ENCODE measurements around the gene RHBG.

RHBG gene

GRCh38 chr1:156428746-156429288 is 59.8 kb downstream of the RHBG start:
- DNase-seq (ENCODE audit: low spot score), result no peak
- no peak for TF ChIP-seq CTCF (IDR thresholded peaks at IDR 0.05; ENCODE audit: borderline replicate concordance, control extremely low read depth, extremely low read depth, insufficient read depth, missing control alignments)
- in situ Hi-C loops (cut with MboI; ENCODE audit: low sequenced_read_pairs, unreplicated experiment), result no loop called here

- in situ Hi-C loops (cut with MboI; ENCODE audit: low sequenced_read_pairs, unreplicated experiment), result no loop called here
- DNase-seq (ENCODE audit: low spot score), result no peak
- TF ChIP-seq CTCF (IDR thresholded peaks at IDR 0.05; ENCODE audit: borderline replicate concordance, control extremely low read depth, extremely low read depth, insufficient read depth, missing control alignments), result no peak
Measured at GRCh38 chr1:156429313-156430060, 60.5 kb downstream of the RHBG start.

GRCh38 chr1:156430303-156430702 is 61.3 kb downstream of the RHBG start:
- DNase-seq (ENCODE audit: low spot score), result no peak
- no peak for TF ChIP-seq CTCF (IDR thresholded peaks at IDR 0.05; ENCODE audit: borderline replicate concordance, control extremely low read depth, extremely low read depth, insufficient read depth, missing control alignments)
- in situ Hi-C loops (cut with MboI; ENCODE audit: low sequenced_read_pairs, unreplicated experiment), result no loop called here

- TF ChIP-seq CTCF (IDR thresholded peaks at IDR 0.05; ENCODE audit: borderline replicate concordance, control extremely low read depth, extremely low read depth, insufficient read depth, missing control alignments), result no peak
- DNase-seq (ENCODE audit: low spot score), result no peak
- in situ Hi-C loops (cut with MboI; ENCODE audit: low sequenced_read_pairs, unreplicated experiment), result no loop called here
Measured at GRCh38 chr1:156430866-156431265, 61.9 kb downstream of the RHBG start.

GRCh38 chr1:156431366-156431765 is 62.4 kb downstream of the RHBG start:
- DNase-seq (ENCODE audit: low spot score), result no peak
- in situ Hi-C loops (cut with MboI; ENCODE audit: low sequenced_read_pairs, unreplicated experiment), result no loop called here
- no peak for TF ChIP-seq CTCF (IDR thresholded peaks at IDR 0.05; ENCODE audit: borderline replicate concordance, control extremely low read depth, extremely low read depth, insufficient read depth, missing control alignments)

- in situ Hi-C loops (cut with MboI; ENCODE audit: low sequenced_read_pairs, unreplicated experiment), result no loop called here
- no peak for TF ChIP-seq CTCF (IDR thresholded peaks at IDR 0.05; ENCODE audit: borderline replicate concordance, control extremely low read depth, extremely low read depth, insufficient read depth, missing control alignments)
- DNase-seq (ENCODE audit: low spot score), result no peak
Measured at GRCh38 chr1:156431769-156432668, 63.0 kb downstream of the RHBG start.

All from GM13976 (cell line).